ENCODE data around the gene FAM120A.

Gene FAM120A

GRCh38 chr9:93582115-93582514 is 130.6 kb downstream of the FAM120A start:
- DNase-seq = no peak

- no peak for DNase-seq
Measured at GRCh38 chr9:93582550-93582949, 131.1 kb downstream of the FAM120A start.

GRCh38 chr9:93585259-93585658 is 133.8 kb downstream of the FAM120A start:
- DNase-seq = no peak

DNA sequence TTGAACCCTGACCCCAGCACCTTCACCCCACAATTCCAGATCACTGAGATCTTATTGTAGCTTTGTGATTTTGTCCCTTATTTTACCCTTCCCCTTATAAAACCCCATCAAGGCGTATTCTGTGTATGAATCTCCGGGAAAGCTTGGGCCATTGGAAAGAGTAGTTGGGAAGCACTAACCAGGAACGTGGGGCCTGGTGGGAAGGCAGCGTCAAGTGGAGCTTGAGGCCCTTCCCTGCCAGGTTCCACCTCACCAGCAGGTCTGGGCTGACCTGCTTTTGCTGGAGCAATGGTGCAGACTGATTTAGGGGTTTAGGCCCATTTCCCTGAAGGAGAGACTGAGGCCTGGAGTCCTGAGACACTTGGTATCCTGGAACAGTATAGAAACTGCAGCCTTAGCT is 134.2 kb downstream of the FAM120A start:
- DNase-seq = no peak

GRCh38 chr9:93586290-93587057 is 135.0 kb downstream of the FAM120A start:
- DNase-seq = no peak

DNA sequence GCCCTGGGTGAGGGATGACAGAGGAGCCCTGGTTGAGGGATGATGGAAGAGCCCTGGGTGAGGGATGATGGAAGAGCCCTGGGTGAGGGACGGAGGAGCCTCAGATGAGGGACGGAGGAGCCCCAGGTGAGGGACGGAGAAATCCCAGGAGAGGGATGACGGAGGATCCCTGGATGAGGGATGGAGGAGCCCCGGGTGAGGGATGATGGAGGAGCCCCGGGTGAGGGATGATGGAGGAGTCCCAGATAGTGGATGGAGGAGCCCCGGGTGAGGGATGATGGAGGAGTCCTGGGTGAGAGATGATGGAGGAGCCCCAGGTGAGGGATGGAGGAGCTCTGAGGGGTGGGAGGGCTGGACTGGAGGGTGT is 135.8 kb downstream of the FAM120A start:
- DNase-seq = no peak

DNA sequence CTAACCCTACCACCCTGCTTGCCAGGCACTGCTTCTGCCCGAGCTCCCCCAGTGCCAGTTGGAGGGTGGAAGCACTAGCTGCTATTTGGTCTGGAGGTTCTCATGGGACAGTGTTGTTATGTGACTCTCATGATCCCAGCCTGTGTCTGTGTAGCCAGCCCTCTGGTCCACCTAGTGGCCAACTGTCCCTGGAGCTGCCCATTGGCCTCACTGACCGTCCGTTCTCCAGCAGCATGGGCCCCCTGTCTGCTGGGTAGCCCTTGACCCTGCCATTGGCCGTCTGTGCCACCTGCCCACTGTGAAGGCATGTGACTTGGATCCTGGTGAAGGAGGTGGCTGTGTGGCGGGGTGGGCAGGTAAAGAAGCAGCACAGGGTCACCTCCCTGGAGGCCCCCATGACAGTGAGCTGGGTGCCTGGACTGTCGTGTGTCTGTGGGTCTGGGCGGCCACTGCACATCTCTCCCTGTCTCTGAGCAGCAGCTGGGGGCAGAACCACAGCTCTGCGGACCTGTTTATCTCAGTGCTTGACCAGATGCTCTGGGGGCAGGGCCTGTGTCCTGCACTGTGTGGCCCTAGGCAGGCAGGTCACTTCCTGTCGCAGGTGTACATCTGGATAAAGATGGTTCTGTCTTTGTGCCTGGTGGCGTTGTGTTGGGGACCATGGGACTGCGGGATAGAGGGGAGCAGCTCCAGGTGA is 136.3 kb downstream of the FAM120A start:
- DNase-seq = no peak

DNA sequence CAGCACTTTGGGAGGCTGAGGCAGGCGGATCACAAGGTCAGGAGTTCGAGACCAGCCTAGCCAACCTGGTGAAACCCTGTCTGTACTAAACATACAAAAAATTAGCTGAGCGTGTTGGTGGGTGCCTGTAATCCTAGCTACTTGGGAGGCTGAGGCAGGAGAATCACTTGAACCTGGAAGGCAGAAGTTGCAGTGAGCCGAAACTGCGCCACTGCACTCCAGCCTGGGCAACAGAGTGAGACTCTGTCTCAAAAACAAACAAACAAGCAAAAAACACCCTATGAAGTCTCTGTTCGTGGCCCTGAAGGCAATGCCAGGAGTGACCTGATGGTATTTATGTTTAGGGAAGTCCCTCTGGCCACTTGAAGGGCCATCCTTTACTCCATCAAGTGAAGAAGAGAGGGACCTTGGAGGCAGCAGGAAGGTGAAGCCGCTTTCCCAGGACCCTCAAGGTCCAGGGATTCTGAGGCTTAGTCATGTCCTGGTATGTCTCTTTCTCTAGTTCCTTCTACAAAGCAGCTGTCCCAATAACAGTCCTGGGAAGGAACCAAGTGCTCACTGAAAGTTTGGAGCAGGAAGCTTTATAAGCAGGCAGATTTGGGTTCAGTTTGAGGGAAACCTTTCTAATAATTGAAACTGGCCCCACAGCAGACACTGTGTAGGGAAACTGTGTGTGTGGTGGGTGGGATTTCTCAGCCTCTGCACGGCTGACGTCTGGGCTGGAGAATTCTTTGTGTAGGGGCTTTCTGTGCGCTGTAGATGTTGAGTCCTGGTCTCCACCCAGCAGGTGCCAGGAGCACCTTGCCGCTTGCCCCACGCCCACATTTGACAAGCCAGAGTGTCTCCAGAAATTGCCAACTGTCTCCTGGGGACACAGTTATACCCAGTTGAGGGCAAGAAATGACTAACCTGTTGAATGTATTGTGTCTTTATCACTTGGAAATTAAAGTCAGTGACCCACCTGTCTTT is 137.4 kb downstream of the FAM120A start:
- DNase-seq = no peak

DNA sequence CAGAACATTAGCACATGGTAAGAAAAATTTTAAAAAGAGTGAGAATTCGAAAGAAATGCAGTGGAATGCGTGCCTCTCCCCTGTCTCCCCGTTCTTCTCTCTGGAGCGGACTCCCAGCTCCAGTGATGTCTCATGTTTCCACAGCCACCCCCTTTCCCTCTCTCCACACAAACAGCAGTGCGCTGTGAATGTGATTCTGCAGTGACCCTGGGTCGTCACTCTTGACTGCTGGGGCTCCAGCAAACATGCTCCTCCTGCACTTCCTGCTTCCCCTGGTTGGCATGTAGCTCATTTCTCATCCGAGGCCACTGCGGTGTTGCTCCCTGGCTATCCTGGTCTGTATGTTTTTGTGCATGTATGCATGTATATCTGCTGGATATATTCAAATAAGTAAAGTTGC is 138.2 kb downstream of the FAM120A start:
- DNase-seq = no peak

- DNase-seq = no peak
Measured at GRCh38 chr9:93590609-93591234, 139.2 kb downstream of the FAM120A start.

GRCh38 chr9:93591301-93592007 is 140.0 kb downstream of the FAM120A start:
- no peak for DNase-seq

GRCh38 chr9:93592008-93592642 is 140.6 kb downstream of the FAM120A start:
- no peak for DNase-seq

GRCh38 chr9:93592643-93593021 is 141.1 kb downstream of the FAM120A start:
- DNase-seq = no peak

DNA sequence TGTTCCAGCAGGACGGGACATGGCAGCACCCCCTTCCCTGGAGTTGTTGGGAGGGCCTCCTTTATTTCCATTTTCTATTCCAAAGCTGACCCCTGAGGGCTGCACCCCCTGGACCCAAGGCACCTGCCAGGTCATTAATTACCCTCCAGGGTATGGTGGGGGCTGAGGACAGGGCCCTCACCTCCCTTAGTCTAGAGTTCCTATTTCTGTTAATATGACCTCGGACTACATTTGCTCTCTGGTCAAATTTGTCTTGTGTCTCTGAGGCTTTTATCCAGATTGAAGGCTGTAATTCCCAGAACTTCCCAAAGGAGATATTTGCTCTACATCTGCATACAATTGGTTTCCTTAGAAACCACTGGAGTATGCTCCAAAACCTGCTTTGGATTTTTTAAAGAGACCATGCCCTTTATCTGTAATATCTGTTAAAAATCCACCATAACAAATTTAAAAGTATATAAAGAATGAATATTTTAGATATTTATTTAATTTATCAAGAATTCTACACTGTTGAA is 141.7 kb downstream of the FAM120A start:
- no peak for DNase-seq

DNA sequence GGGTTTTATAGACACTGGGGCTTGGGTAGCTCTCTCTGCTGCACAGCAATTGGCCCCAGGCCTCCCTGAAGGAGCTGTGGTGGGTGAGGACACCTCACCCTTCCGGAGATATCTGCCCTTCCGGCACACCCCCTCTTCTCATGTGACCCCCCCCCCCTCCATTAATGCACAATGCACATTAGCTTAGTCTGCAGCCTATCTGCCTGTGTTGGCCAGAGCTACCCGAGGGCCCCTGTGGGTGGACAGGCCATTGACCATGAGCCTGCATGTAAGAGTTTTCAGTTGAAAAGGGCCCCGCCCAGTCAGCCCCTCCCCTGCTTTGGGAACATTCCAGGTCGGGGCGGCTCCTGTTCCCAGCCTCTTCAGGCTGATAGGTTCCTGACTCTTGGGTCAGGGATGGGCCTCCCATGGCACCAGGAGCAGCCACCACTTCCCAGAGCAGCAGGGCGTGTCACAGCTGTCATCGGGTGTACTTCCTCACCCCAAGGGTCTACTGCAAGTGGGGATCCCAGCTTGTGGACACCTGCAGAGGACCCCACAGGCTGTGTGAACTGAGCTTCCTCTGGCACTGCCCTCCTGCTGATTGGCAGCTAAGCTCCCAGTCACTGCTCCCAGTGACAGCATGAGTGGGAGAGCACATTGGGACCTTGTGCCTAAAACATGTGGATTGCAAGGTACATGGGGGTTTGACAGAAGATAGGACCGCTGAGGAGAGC is 142.7 kb downstream of the FAM120A start:
- DNase-seq = no peak

GRCh38 chr9:93595461-93595860 is 144.0 kb downstream of the FAM120A start:
- no peak for DNase-seq

- DNase-seq = no peak
Measured at GRCh38 chr9:93595861-93596365, 144.4 kb downstream of the FAM120A start.

- DNase-seq = no peak
Measured at GRCh38 chr9:93596399-93596798, 144.9 kb downstream of the FAM120A start.

GRCh38 chr9:93597142-93597706 is 145.7 kb downstream of the FAM120A start:
- no peak for DNase-seq
